ENCODE measurements around the gene KIRREL2.

- TF ChIP-seq POLR2A (IDR thresholded peaks at IDR 0.05) (no peak), CTCF (IDR thresholded peaks at IDR 0.05) (no peak)
Measured at GRCh38 chr19:35816846-35817245, 39.9 kb upstream of the KIRREL2 start.
